Esophagus squamous epithelium (tissue), 5 donors: Measurements from ENCODE around the gene ARPC1A. TPM values are rescaled to one million over a fixed set of nuclear protein-coding genes. Genes with fewer than 3 reads are reported as not detected.

ENCODE experiments used
- DNase-seq: peaks from one replicate; lab custom pipeline; 2025; lab: John Stamatoyannopoulos, UW
- H3K27ac ChIP-seq, 4 donors: fragments of 200-600 bp; sonication (generic); one replicate each; pipeline ENCODE4 v1.5.1; 2016 to 2019; ENCODE audit warnings: mild to moderate bottlenecking in 1 of 4
- H3K27me3 ChIP-seq, 4 donors: fragments of 200-600 bp; sonication (generic); 1 replicate in 3 of 4; 2 replicates in 1 of 4; pipeline versions ENCODE4 v1.5.1 to v1.6.0; 2017 to 2021; ENCODE audit warnings: antibody characterized with exemption in 1 of 4
- H3K36me3 ChIP-seq, 3 donors: fragments of 200-600 bp; sonication (generic); one replicate each; pipeline ENCODE4 v1.5.1; 2016 to 2019
- H3K4me1 ChIP-seq, 3 donors: fragments of 200-600 bp; sonication (generic); one replicate each; pipeline ENCODE4 v1.5.1; 2017 to 2019
- H3K4me3 ChIP-seq, 4 donors: fragments of 200-600 bp; sonication (generic); 1 replicate in 3 of 4; 2 replicates in 1 of 4; pipeline ENCODE4 v1.5.1; 2016 to 2019; ENCODE audit warnings: mild to moderate bottlenecking in 2 of 4, moderate library complexity in 1 of 4
- H3K9me3 ChIP-seq, 3 donors: fragments of 200-600 bp; sonication (generic); one replicate each; pipeline ENCODE4 v1.5.1; 2016 to 2019
- POLR2A ChIP-seq, 4 donors: fragments of 450-650 bp; IDR thresholded peaks; one replicate each; pipeline ENCODE4 v1.6.1; 2017; ENCODE audit warnings: antibody characterized with exemption in 4 of 4, mild to moderate bottlenecking in 4 of 4, moderate library complexity in 3 of 4
- WGBS, 2 donors: methylation state at CpG; one replicate each; pipeline ENCODE4 v1.1.5; 2018; 5-methylcytosine and 5-hydroxymethylcytosine counted together
- intact Hi-C: fragments of 100-400 bp; cut with DNase I; formaldehyde crosslinking; loops from one replicate; pipeline ENCODE4 v1.15.0; 2022
- total RNA-seq, 4 donors: library from RNA; depleted of rRNA; stranded (reverse); fragments of >200 nt; gene quantifications; one replicate each; pipeline ENCODE4 v1.1.0, GENCODE V29; 2016
- TF ChIP-seq, protein P1 (sequence below), 6 experiments: fragments of 450-650 bp in 4 of 6; fragments of 200-600 bp in 2 of 6; sonication (generic) in 2 of 6; IDR thresholded peaks; one replicate each; pipeline ENCODE4 v1.5.1; 2016 to 2019; ENCODE audit warnings: antibody characterized with exemption in 6 of 6, mild to moderate bottlenecking in 4 of 6, moderate library complexity in 4 of 6
- donor health status: DM: yes; HTN: yes; CAD: no.

Gene ARPC1A
- total RNA-seq, 4 donors from 2014 or later = 114 to 155 (median 154) TPM

DNA sequence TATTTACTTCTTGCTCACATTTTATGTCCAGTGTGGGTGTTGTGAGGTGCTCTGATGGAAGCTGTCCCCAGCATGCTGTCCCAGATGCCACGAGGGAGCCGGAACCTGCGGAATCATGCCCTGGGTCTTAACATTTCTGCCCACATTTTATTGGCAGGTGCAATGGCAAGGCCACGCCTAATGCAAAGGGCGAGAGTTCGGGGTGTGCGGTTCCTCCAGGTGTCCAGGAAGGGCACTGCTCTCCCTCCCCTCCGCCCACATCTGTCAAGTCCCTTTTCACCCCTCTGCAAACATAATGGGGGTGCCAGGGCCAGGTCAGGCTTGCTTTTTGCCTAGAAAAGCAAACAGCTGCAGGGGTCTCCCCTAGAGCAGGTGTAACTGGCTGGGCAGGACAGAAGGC is 66.3 kb downstream of the ARPC1A start:
- 49 to 84% methylated on average over 3 to 8 of the region's 8 CpGs for WGBS, 2 donors
- Histone ChIP-seq H3K9me3 (no peaks in the 10 kb centered on the region), H3K36me3 (peaks cover 18 to 85% (median 48%) of the 10 kb centered on the region in 3 donors), H3K4me3 (peak overlapping the region; percentile 47 to 73 (median 62)), H3K27ac (peak overlapping the region; percentile 80 to 89 (median 86)), H3K27me3 (no peaks in the 10 kb centered on the region), H3K4me1 (peaks cover 16 to 24% (median 20%) of the 10 kb centered on the region in 3 donors)
- no peak for DNase-seq
- peak in 1 of 4 donors; percentile 8 for TF ChIP-seq POLR2A (IDR thresholded peaks at IDR 0.05)
- TF ChIP-seq, protein P1, sequence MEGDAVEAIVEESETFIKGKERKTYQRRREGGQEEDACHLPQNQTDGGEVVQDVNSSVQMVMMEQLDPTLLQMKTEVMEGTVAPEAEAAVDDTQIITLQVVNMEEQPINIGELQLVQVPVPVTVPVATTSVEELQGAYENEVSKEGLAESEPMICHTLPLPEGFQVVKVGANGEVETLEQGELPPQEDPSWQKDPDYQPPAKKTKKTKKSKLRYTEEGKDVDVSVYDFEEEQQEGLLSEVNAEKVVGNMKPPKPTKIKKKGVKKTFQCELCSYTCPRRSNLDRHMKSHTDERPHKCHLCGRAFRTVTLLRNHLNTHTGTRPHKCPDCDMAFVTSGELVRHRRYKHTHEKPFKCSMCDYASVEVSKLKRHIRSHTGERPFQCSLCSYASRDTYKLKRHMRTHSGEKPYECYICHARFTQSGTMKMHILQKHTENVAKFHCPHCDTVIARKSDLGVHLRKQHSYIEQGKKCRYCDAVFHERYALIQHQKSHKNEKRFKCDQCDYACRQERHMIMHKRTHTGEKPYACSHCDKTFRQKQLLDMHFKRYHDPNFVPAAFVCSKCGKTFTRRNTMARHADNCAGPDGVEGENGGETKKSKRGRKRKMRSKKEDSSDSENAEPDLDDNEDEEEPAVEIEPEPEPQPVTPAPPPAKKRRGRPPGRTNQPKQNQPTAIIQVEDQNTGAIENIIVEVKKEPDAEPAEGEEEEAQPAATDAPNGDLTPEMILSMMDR (IDR thresholded peaks at IDR 0.05) = no peak
- intact Hi-C loops = no loop called here

DNA sequence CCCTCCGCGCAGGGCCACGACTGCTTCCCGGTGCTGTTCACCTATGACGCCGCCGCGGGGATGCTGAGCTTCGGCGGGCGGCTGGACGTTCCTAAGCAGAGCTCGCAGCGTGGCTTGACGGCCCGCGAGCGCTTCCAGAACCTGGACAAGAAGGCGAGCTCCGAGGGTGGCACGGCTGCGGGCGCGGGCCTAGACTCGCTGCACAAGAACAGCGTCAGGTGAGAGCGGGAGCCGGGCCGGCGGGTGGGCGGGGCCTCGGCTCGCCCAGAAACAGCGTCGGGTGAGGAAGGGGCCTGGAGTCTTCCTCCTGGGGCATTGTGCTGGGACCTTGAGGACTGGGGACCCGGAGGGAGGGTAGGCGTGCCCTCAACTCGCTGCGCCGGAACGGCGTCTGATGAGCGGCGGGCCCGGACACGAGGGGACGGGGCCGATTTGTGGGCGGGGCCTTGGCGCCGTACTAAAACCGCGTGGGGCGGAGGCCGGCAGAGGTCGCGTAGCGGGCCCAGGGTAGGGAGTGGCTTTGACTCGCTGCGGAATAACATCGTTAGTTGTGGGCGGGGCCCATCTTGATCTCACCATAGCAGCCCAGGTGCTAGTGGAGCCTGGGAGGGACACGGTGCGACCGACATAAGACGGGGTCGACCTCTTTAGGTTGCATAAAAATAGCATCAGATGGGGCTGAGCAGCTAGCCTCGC is 67.1 kb downstream of the ARPC1A start:
- Histone ChIP-seq H3K27ac (peak overlapping the region; percentile 80 to 89 (median 86)), H3K36me3 (peaks cover 18 to 86% (median 49%) of the 10 kb centered on the region in 3 donors), H3K4me1 (peaks cover 16 to 24% (median 20%) of the 10 kb centered on the region in 3 donors), H3K9me3 (no peaks in the 10 kb centered on the region), H3K27me3 (no peaks in the 10 kb centered on the region), H3K4me3 (peak overlapping the region; percentile 47 to 73 (median 62))
- intact Hi-C loops = no loop called here
- no peak for DNase-seq
- peak in 1 of 4 donors; percentile 28 for TF ChIP-seq POLR2A (IDR thresholded peaks at IDR 0.05)
- TF ChIP-seq, protein P1 (IDR thresholded peaks at IDR 0.05) = no peak
- WGBS, 2 donors = 11 to 13% methylated on average over 6 to 7 of the region's 68 CpGs

DNA sequence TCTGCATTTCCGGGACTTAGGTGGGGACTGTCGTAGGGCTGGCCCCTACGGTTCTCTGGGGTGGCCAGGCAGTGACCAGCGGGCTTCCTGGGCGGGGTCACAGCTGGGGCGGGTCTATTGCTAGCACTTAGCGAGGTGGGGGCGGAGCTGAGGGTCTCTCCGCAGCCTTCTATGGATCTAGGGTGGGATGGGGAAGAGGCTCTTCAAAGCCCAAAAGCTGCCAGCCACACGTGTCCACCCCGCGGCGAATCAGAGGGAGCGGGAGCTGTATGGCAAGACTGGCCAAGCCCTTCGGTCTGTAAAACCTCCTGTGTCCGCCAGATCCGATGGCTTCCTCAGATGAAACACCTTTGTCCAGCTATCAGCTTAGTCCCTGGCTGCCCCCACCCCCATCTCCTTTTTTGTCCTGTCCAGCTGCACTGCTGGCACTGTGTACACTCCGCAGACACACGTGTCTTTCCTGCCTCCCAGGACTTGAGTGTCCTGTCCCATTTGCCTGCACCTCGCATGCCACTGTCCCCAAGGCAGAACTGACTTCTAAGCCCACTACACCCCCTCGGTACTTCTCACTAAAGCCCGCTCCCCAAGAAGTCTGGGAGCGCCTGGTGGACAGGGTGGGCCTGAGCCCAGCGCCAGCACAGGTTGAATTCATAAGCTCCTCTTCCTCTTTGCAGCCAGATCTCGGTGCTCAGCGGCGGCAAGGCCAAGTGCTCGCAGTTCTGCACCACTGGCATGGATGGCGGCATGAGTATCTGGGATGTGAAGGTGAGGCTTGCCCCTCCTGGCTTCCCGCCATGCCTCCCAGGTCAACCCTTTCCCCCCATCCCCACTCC is 67.9 kb downstream of the ARPC1A start:
- Histone ChIP-seq H3K4me3 (peak overlapping the region; percentile 47 to 73 (median 62)), H3K9me3 (no peaks in the 10 kb centered on the region), H3K36me3 (peaks cover 13 to 86% (median 45%) of the 10 kb centered on the region in 3 donors), H3K4me1 (peaks cover 16 to 24% (median 20%) of the 10 kb centered on the region in 3 donors), H3K27me3 (no peaks in the 10 kb centered on the region), H3K27ac (peak overlapping the region; percentile 80 to 89 (median 86))
- WGBS, 2 donors = 52 to 69% methylated on average over 13 to 14 of the region's 30 CpGs
- no peak for DNase-seq
- TF ChIP-seq, protein P1 (IDR thresholded peaks at IDR 0.05) = no peak
- TF ChIP-seq POLR2A (IDR thresholded peaks at IDR 0.05) = no peak
- intact Hi-C loops = no loop called here

DNA sequence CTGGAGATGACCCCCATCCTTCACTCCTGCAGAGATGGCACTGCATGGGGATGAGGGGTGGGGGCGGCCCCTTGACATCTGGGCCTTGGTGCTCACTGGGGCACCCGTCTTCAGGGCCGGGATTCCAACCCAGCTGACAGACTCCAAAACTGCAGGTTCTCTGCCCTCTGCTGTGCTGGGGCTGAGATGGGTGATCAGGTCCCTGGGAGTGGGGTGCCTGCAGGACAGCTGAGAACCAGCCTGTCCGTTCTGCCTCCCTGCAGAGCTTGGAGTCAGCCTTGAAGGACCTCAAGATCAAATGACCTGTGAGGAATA is 68.4 kb downstream of the ARPC1A start:
- WGBS, 2 donors = 80% methylated on average over 1 of the region's 4 CpGs; no CpG with 5 or more reads in 1 of the 2 donors
- TF ChIP-seq POLR2A (IDR thresholded peaks at IDR 0.05) = no peak
- TF ChIP-seq, protein P1 (IDR thresholded peaks at IDR 0.05) = no peak
- H3K4me1 ChIP-seq = peaks cover 16 to 24% (median 20%) of the 10 kb centered on the region in 3 donors
- intact Hi-C loops = no loop called here
- H3K9me3 ChIP-seq = no peaks in the 10 kb centered on the region
- H3K36me3 ChIP-seq = peaks cover 18 to 86% (median 45%) of the 10 kb centered on the region in 3 donors
- DNase-seq = no peak
- H3K27ac ChIP-seq = peak overlapping the region in 1 of 4 donors; percentile 89
- H3K27me3 ChIP-seq = no peaks in the 10 kb centered on the region
- H3K4me3 ChIP-seq = no peak overlapping the region
